Measurements from ENCODE around the gene ADAMTS20. TPM values are rescaled to one million over a fixed set of nuclear protein-coding genes. Genes with fewer than 3 reads are reported as not detected.

The ADAMTS20 gene
- total RNA-seq, 1 donor = under 0.01 TPM

GRCh38 chr12:43336962-43337555 is 214.9 kb downstream of the ADAMTS20 start:
- no peak overlapping the region for H3K4me3 ChIP-seq (ENCODE audit: low read depth, low read length)
- peak; percentile 47 for TF ChIP-seq CTCF (IDR thresholded peaks at IDR 0.05; ENCODE audit: insufficient read depth, low read depth, low read length)
- DNase-seq (ENCODE audit: low read depth) = peak; percentile 41

GRCh38 chr12:43333644-43334043 is 218.4 kb downstream of the ADAMTS20 start:
- H3K4me3 ChIP-seq (ENCODE audit: low read depth, low read length) = no peak overlapping the region
- DNase-seq (ENCODE audit: low read depth) = no peak
- TF ChIP-seq CTCF (IDR thresholded peaks at IDR 0.05; ENCODE audit: insufficient read depth, low read depth, low read length) = no peak

GRCh38 chr12:43332977-43333640 is 218.9 kb downstream of the ADAMTS20 start:
- no peak overlapping the region for H3K4me3 ChIP-seq (ENCODE audit: low read depth, low read length)
- TF ChIP-seq CTCF (IDR thresholded peaks at IDR 0.05; ENCODE audit: insufficient read depth, low read depth, low read length) = no peak
- DNase-seq (ENCODE audit: low read depth) = peak; percentile 87

- DNase-seq (ENCODE audit: low read depth) = no peak
- no peak for TF ChIP-seq CTCF (IDR thresholded peaks at IDR 0.05; ENCODE audit: insufficient read depth, low read depth, low read length)
These were observed 220.1 kb downstream of the ADAMTS20 start for GRCh38 chr12:43331935-43332334.

GRCh38 chr12:43329375-43329774 is 222.6 kb downstream of the ADAMTS20 start:
- no peak for DNase-seq (ENCODE audit: low read depth)
- no peak for TF ChIP-seq CTCF (IDR thresholded peaks at IDR 0.05; ENCODE audit: insufficient read depth, low read depth, low read length)
- H3K4me3 ChIP-seq (ENCODE audit: low read depth, low read length) = no peak overlapping the region

More at GRCh38 chr12:43331935-43332334, 220.1 kb downstream of the ADAMTS20 start:
- no peak overlapping the region for H3K4me3 ChIP-seq (ENCODE audit: low read depth, low read length)

GRCh38 chr12:43325786-43326185 is 226.2 kb downstream of the ADAMTS20 start:
- DNase-seq (ENCODE audit: low read depth) = no peak
- no peak for TF ChIP-seq CTCF (IDR thresholded peaks at IDR 0.05; ENCODE audit: insufficient read depth, low read depth, low read length)
- no peak overlapping the region for H3K4me3 ChIP-seq (ENCODE audit: low read depth, low read length)
